NB4 (cell line): ENCODE results near the gene RBM15B.

Experiments used
- MYC ChIP-seq: IDR thresholded peaks from 2 replicates; pipeline ENCODE4 v1.6.1; 2011; ENCODE audit warnings: low read depth, low read length
- POLR2A ChIP-seq: IDR thresholded peaks from 2 replicates; pipeline ENCODE4 v1.6.1; 2011; ENCODE audit warnings: mild to moderate bottlenecking; ENCODE audit not compliant: insufficient read length; ENCODE audit errors: extremely low read depth
- TF ChIP-seq, protein P1 (sequence below): IDR thresholded peaks from one replicate; pipeline ENCODE4 v1.5.1; 2012; ENCODE audit warnings: low read depth, low read length
- TF ChIP-seq, protein P2 (sequence below): IDR thresholded peaks from 2 replicates; pipeline ENCODE4 v1.6.1; 2011; ENCODE audit warnings: low read depth, low read length

DNA sequence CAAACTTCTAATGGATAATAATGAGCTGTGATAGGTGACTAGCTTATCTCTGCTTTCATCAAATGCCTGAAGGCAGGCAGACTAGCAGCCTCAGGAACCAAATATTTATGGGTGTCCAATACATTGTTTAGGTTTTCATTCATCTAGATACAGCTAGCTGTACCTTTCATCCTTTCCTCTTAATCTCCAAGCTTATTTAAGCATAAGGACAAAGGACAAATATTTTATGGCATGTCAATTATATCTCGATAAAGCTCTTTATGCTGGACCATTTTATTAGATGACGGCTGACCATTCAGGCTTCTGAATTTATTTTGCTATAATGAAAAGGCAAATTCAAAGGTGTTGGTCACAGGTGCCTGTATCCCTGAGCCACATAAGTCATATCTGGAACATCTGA, 16.9 kb downstream of the RBM15B start:
- TF ChIP-seq, protein P1, sequence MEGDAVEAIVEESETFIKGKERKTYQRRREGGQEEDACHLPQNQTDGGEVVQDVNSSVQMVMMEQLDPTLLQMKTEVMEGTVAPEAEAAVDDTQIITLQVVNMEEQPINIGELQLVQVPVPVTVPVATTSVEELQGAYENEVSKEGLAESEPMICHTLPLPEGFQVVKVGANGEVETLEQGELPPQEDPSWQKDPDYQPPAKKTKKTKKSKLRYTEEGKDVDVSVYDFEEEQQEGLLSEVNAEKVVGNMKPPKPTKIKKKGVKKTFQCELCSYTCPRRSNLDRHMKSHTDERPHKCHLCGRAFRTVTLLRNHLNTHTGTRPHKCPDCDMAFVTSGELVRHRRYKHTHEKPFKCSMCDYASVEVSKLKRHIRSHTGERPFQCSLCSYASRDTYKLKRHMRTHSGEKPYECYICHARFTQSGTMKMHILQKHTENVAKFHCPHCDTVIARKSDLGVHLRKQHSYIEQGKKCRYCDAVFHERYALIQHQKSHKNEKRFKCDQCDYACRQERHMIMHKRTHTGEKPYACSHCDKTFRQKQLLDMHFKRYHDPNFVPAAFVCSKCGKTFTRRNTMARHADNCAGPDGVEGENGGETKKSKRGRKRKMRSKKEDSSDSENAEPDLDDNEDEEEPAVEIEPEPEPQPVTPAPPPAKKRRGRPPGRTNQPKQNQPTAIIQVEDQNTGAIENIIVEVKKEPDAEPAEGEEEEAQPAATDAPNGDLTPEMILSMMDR: no peak
- TF ChIP-seq POLR2A: no peak
- no peak for TF ChIP-seq MYC
- TF ChIP-seq, protein P2, sequence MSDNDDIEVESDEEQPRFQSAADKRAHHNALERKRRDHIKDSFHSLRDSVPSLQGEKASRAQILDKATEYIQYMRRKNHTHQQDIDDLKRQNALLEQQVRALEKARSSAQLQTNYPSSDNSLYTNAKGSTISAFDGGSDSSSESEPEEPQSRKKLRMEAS: no peak
